SK-N-SH (cell line): ENCODE measurements around the gene GTSF1L. TPM values are rescaled to one million over a fixed set of nuclear protein-coding genes. Genes with fewer than 3 reads are reported as not detected.

Experiments used
- CTCF ChIA-PET: fragments of 300-600, 350-600 bp; formaldehyde crosslinking; extraction: SDS; loops from one replicate; lab custom pipeline; 2021; lab: Yijun Ruan, JAX
- POLR2A ChIA-PET: fragments of 350-600 bp; sonication (Branson Sonifier 250); formaldehyde crosslinking; extraction: SDS; loops from one replicate; lab custom pipeline; 2020; ENCODE audit warnings: antibody characterized with exemption, inconsistent platforms; lab: Yijun Ruan, JAX
- DNase-seq: peaks from one replicate; pipeline ENCODE4 v3.0.0; 2012
- H2AFZ ChIP-seq: fragments of 200-600 bp; sonication (generic); 2 replicates; pipeline ENCODE4 v1.8.1; 2016; ENCODE audit warnings: antibody characterized with exemption, mild to moderate bottlenecking, low read depth
- H3F3A ChIP-seq: fragments of 200-600 bp; sonication (generic); replicated peaks from 2 replicates; pipeline ENCODE3; 2016; ENCODE audit warnings: antibody characterized with exemption, mild to moderate bottlenecking; ENCODE audit not compliant: insufficient read depth
- H3K27ac ChIP-seq, 2 experiments: fragments of 200-500 bp in 1 of 2; fragments of 200-600 bp in 1 of 2; sonication (Bioruptor generic) in 1 of 2; sonication (generic), shearing (Covaris generic) in 1 of 2; 2 replicates each; pipeline versions ENCODE4 v1.5.1 to v1.6.1; 2014 to 2016; ENCODE audit warnings: low read depth in 2 of 2, inconsistent platforms in 1 of 2, low read length in 1 of 2, mild to moderate bottlenecking in 1 of 2, mixed read lengths in 1 of 2
- H3K27me3 ChIP-seq: fragments of 200-600 bp; sonication (generic), shearing (Covaris generic); 2 replicates; pipeline ENCODE4 v1.6.1; 2016; ENCODE audit warnings: mixed run types; ENCODE audit not compliant: insufficient read depth
- H3K36me3 ChIP-seq, 2 experiments: fragments of 200-500 bp in 1 of 2; fragments of 200-600 bp in 1 of 2; sonication (Bioruptor generic) in 1 of 2; sonication (generic) in 1 of 2; replicated peaks in 1 of 2; 2 replicates each; pipeline versions ENCODE3 to v1.5.1; 2014 to 2016; ENCODE audit warnings: low read length in 1 of 2, mild to moderate bottlenecking in 1 of 2; ENCODE audit not compliant: insufficient read depth in 2 of 2, control insufficient read depth in 1 of 2
- H3K4me1 ChIP-seq, 2 experiments: fragments of 200-500 bp in 1 of 2; fragments of 200-600 bp in 1 of 2; sonication (Bioruptor generic) in 1 of 2; sonication (generic), shearing (Covaris generic) in 1 of 2; 2 replicates each; pipeline versions ENCODE4 v1.5.1 to v1.6.1; 2014 to 2016; ENCODE audit warnings: low read depth in 1 of 2, low read length in 1 of 2, mixed run types in 1 of 2; ENCODE audit not compliant: insufficient read depth in 2 of 2, control insufficient read depth in 1 of 2
- H3K4me2 ChIP-seq: fragments of 200-600 bp; sonication (generic), shearing (Covaris generic); 2 replicates; pipeline ENCODE4 v1.6.1; 2017; ENCODE audit warnings: mixed run types
- H3K4me3 ChIP-seq, 2 experiments: fragments of 200-500 bp in 1 of 2; fragments of 200-600 bp in 1 of 2; sonication (Bioruptor generic) in 1 of 2; sonication (generic), shearing (Covaris generic) in 1 of 2; 2 replicates each; pipeline versions ENCODE4 v1.5.1 to v1.8.1; 2014 to 2016; ENCODE audit warnings: low read depth in 2 of 2, inconsistent platforms in 1 of 2, low read length in 1 of 2, mild to moderate bottlenecking in 1 of 2, mixed read lengths in 1 of 2, moderate library complexity in 1 of 2
- H3K79me2 ChIP-seq: fragments of 200-600 bp; sonication (generic); 2 replicates; pipeline ENCODE4 v1.8.1; 2017; ENCODE audit warnings: mild to moderate bottlenecking; ENCODE audit not compliant: insufficient read depth
- H3K9ac ChIP-seq: fragments of 200-600 bp; sonication (generic); 2 replicates; pipeline ENCODE4 v1.6.1; 2017; ENCODE audit warnings: mixed run types
- H3K9me2 ChIP-seq: fragments of 200-600 bp; sonication (generic); 2 replicates; pipeline ENCODE4 v1.6.1; 2017; ENCODE audit warnings: mixed run types
- H3K9me3 ChIP-seq: fragments of 200-600 bp; sonication (generic); 2 replicates; pipeline ENCODE4 v1.6.1; 2017; ENCODE audit warnings: mixed run types, mild to moderate bottlenecking, moderate library complexity
- H4K20me1 ChIP-seq: fragments of 200-600 bp; sonication (generic); 2 replicates; pipeline ENCODE4 v1.6.1; 2017; ENCODE audit warnings: mild to moderate bottlenecking, mixed run types; ENCODE audit not compliant: insufficient read depth
- CTCF ChIP-seq: fragments of 200-600 bp; sonication (generic); IDR thresholded peaks from 2 replicates; pipeline ENCODE4 v1.6.1; 2017; ENCODE audit warnings: antibody characterized with exemption, mild to moderate bottlenecking, moderate library complexity
- ELF1 ChIP-seq: IDR thresholded peaks from 2 replicates; pipeline ENCODE4 v1.4.0; 2012
- EP300 ChIP-seq, 2 experiments: IDR thresholded peaks; 2 replicates each; pipeline versions ENCODE4 v1.4.0 to v1.6.1; 2012; ENCODE audit warnings: borderline replicate concordance in 1 of 2, low read depth in 1 of 2, low read length in 1 of 2
- GABPA ChIP-seq: IDR thresholded peaks from 2 replicates; pipeline ENCODE4 v1.4.0; 2012; ENCODE audit warnings: low read depth, mild to moderate bottlenecking
- GATA2 ChIP-seq: sonication (generic); formaldehyde crosslinking; IDR thresholded peaks from 2 replicates; pipeline ENCODE4 v1.5.0; 2020; ENCODE audit warnings: mild to moderate bottlenecking, missing genetic modification reagents
- MXI1 ChIP-seq: IDR thresholded peaks from 2 replicates; pipeline ENCODE4 v1.6.1; 2012; ENCODE audit warnings: mild to moderate bottlenecking, low read depth, low read length, improper control_type of control experiment
- NRF1 ChIP-seq: IDR thresholded peaks from 2 replicates; pipeline ENCODE4 v1.6.1; 2012; ENCODE audit warnings: low read depth, mild to moderate bottlenecking, low read length
- RAD21 ChIP-seq: IDR thresholded peaks from 2 replicates; pipeline ENCODE4 v1.6.1; 2012; ENCODE audit warnings: mild to moderate bottlenecking, low read length
- RCOR1 ChIP-seq: fragments of 150-350 bp; IDR thresholded peaks from 2 replicates; pipeline ENCODE4 v1.6.1; 2017; ENCODE audit warnings: antibody characterized with exemption, low read length
- REST ChIP-seq: IDR thresholded peaks from 2 replicates; pipeline ENCODE4 v1.6.1; 2012; ENCODE audit warnings: mild to moderate bottlenecking, low read depth, low read length, moderate library complexity
- RXRA ChIP-seq: IDR thresholded peaks from 2 replicates; pipeline ENCODE4 v1.4.0; 2012; ENCODE audit warnings: low read depth, mild to moderate bottlenecking, borderline replicate concordance
- TAF1 ChIP-seq: IDR thresholded peaks from 2 replicates; pipeline ENCODE4 v1.6.1; 2012; ENCODE audit warnings: low read depth, mild to moderate bottlenecking, low read length, moderate library complexity, borderline replicate concordance
- TCF12 ChIP-seq: IDR thresholded peaks from 2 replicates; pipeline ENCODE4 v1.4.0; 2012
- YY1 ChIP-seq: IDR thresholded peaks from 2 replicates; pipeline ENCODE4 v1.4.0; 2012; ENCODE audit warnings: low read depth, mild to moderate bottlenecking
- ZBTB33 ChIP-seq: IDR thresholded peaks from 2 replicates; pipeline ENCODE4 v1.4.0; 2012; ENCODE audit warnings: low read depth, borderline replicate concordance
- WGBS: methylation state at CpG from one replicate; pipeline ENCODE4 v1.1.6; 2017; ENCODE audit warnings: low lambda C conversion rate; 5-methylcytosine and 5-hydroxymethylcytosine counted together
- polyA plus RNA-seq, 3 experiments: library from polyadenylated mRNA; depleted of rRNA; stranded (reverse); fragments of >200 nt; gene quantifications; 2 replicates each; pipeline ENCODE4 v1.2.3, GENCODE V29; 2012
- TF ChIP-seq, protein P1 (sequence below): IDR thresholded peaks from 2 replicates; pipeline ENCODE4 v1.4.0; 2012; ENCODE audit warnings: low read depth, borderline replicate concordance
- TF ChIP-seq, protein P2 (sequence below): fragments of 150-350 bp; IDR thresholded peaks from 2 replicates; pipeline ENCODE4 v1.6.1; 2017; ENCODE audit warnings: antibody characterized with exemption, low read length, low read depth, borderline replicate concordance

GTSF1L gene
- polyA plus RNA-seq, 1 of the 3 experiments (the other 2 are of a cell fraction), result not detected

DNA sequence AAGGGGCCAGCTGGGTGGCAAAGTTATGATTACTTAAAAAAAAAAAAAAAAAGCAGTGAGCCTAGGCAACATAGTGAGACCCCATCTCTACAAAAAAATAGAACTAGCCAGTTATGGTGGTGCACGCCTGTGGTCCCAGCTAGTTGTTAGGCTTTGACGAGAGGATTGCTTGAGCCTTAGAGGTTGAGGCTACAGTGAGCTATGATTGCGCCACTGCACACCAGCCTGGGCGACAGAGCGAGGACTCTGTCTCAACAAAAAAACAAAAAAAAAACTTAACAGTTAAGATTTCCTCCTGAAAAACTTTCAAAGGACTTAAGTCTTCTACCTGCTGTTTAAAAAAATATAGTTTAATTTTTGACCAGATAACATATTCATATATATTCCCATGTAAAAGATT lies 2.4 kb downstream of the GTSF1L start:
- Histone ChIP-seq H3K27ac (no peak overlapping the region), H3K79me2 (no peaks in the 10 kb centered on the region), H3K9me3 (no peaks in the 10 kb centered on the region), H3K27me3 (no peaks in the 10 kb centered on the region), H3K9me2 (no peaks in the 10 kb centered on the region), H4K20me1 (no peaks in the 10 kb centered on the region), H3K4me3 (no peak overlapping the region), H3K4me2 (no peak overlapping the region), H3K4me1 (peaks cover 0 to 15% of the 10 kb centered on the region in 2 experiments; a peak in 1 of 4 replicates), H2AFZ (no peak overlapping the region), H3K36me3 (no peaks in the 10 kb centered on the region), H3K9ac (no peak overlapping the region), H3F3A (no peaks in the 10 kb centered on the region)
- TF ChIP-seq ZBTB33 (no peak), NRF1 (no peak), MXI1 (no peak), RCOR1 (no peak), GABPA (no peak), REST (no peak), GATA2 (CRISPR knock-in tag) (no peak), YY1 (no peak), ELF1 (no peak), RAD21 (no peak), EP300 (IDR thresholded peaks at IDR 0.05; ENCODE audit: borderline replicate concordance in 1 of 2, low read depth in 1 of 2, low read length in 1 of 2) (no peak), TCF12 (no peak), TAF1 (no peak), RXRA (no peak), CTCF (no peak)
- TF ChIP-seq, protein P1, sequence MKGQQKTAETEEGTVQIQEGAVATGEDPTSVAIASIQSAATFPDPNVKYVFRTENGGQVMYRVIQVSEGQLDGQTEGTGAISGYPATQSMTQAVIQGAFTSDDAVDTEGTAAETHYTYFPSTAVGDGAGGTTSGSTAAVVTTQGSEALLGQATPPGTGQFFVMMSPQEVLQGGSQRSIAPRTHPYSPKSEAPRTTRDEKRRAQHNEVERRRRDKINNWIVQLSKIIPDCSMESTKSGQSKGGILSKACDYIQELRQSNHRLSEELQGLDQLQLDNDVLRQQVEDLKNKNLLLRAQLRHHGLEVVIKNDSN, result no peak
- TF ChIP-seq, protein P2, sequence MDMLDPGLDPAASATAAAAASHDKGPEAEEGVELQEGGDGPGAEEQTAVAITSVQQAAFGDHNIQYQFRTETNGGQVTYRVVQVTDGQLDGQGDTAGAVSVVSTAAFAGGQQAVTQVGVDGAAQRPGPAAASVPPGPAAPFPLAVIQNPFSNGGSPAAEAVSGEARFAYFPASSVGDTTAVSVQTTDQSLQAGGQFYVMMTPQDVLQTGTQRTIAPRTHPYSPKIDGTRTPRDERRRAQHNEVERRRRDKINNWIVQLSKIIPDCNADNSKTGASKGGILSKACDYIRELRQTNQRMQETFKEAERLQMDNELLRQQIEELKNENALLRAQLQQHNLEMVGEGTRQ, result no peak
- WGBS, result 94% methylated on average over 5 of the region's 5 CpGs
- ChIA-PET POLR2A (no interaction called here), CTCF (interaction anchor here (0.8 kb wide), 1 partner anchor 25 kb away, joined by 3 read pairs; no protein-coding TSS in a partner anchor)
- DNase-seq, result no peak
